Naive B cell (primary cell): ENCODE measurements around the gene CDON. TPM values are rescaled to one million over a fixed set of nuclear protein-coding genes. Genes with fewer than 3 reads are reported as not detected.
"Not testable (repeated sequence)": the region's sequence is repeated elsewhere in the genome, so short reads cannot be mapped to it uniquely, and the experiment has no call there.

ENCODE experiments used
- ATAC-seq, 2 donors: fragments of 150-1000 bp; cut with Tn5 transposase; 2 replicates each; pipeline ENCODE4 v1.10.0; 2021; ENCODE audit warnings: low read depth in 2 of 2, mild to moderate bottlenecking in 2 of 2, moderate library complexity in 2 of 2
- DNase-seq: peaks from one replicate; pipeline ENCODE4 v3.0.0; 2022
- H3K27ac Mint-ChIP-seq, 6 donors: one replicate each; pipeline ENCODE4 v1.8.0; 2020 to 2022; ENCODE audit warnings: mild to moderate bottlenecking in 6 of 6, mixed read lengths in 6 of 6, moderate library complexity in 5 of 6, inconsistent platforms in 2 of 6
- H3K27me3 Mint-ChIP-seq, 3 donors: one replicate each; pipeline ENCODE4 v1.8.0; 2021 to 2022; ENCODE audit warnings: mixed read lengths in 3 of 3, mild to moderate bottlenecking in 1 of 3
- H3K36me3 Mint-ChIP-seq, 2 donors: one replicate each; pipeline ENCODE4 v1.8.0; 2020 to 2022; ENCODE audit warnings: mixed read lengths in 2 of 2, inconsistent platforms in 1 of 2, mild to moderate bottlenecking in 1 of 2
- H3K4me1 Mint-ChIP-seq, 3 donors: one replicate each; pipeline ENCODE4 v1.8.0; 2020 to 2022; ENCODE audit warnings: mixed read lengths in 3 of 3, inconsistent platforms in 1 of 3, mild to moderate bottlenecking in 1 of 3, moderate library complexity in 1 of 3
- H3K4me3 Mint-ChIP-seq, 8 donors: one replicate each; pipeline ENCODE4 v1.8.0; 2020 to 2022; ENCODE audit warnings: mild to moderate bottlenecking in 8 of 8, mixed read lengths in 8 of 8, moderate library complexity in 8 of 8, inconsistent platforms in 2 of 8
- H3K9me3 Mint-ChIP-seq, 7 donors: one replicate each; pipeline ENCODE4 v1.8.0; 2020 to 2022; ENCODE audit warnings: mixed read lengths in 7 of 7, mild to moderate bottlenecking in 5 of 7, inconsistent platforms in 2 of 7, moderate library complexity in 1 of 7
- polyA plus RNA-seq, 6 donors: library from polyadenylated mRNA; unstranded; fragments of 300-500 nt; fragmentation: Illumina TruSeq; gene quantifications; one replicate each; pipeline ENCODE4 v1.2.3, GENCODE V29; 2021; ENCODE audit warnings: low read depth in 6 of 6

CDON gene
- polyA plus RNA-seq, 6 donors from 2014 or later = not detected

GRCh38 chr11:125987066-125987641, 75.5 kb downstream of the CDON start:
- no peak overlapping the region for H3K27ac Mint-ChIP-seq
- peaks cover 2 to 5% (median 5%) of the 10 kb centered on the region in 3 donors for H3K27me3 Mint-ChIP-seq
- DNase-seq (no peak), ATAC-seq (no peak)
- H3K4me3 Mint-ChIP-seq = no peak overlapping the region
- H3K9me3 Mint-ChIP-seq = peaks cover 0 to 7% (median 3%) of the 10 kb centered on the region in 7 donors
- no peaks in the 10 kb centered on the region for H3K4me1 Mint-ChIP-seq
- no peaks in the 10 kb centered on the region for H3K36me3 Mint-ChIP-seq

GRCh38 chr11:125985956-125986355, 76.7 kb downstream of the CDON start:
- H3K4me3 Mint-ChIP-seq, H3K9me3 Mint-ChIP-seq, H3K36me3 Mint-ChIP-seq, H3K4me1 Mint-ChIP-seq, H3K27ac Mint-ChIP-seq, ATAC-seq, DNase-seq: not testable (repeated sequence)
- H3K27me3 Mint-ChIP-seq = peaks cover 0 to 13% (median 5%) of the 10 kb centered on the region in 3 donors

GRCh38 chr11:125982348-125982730, 80.3 kb downstream of the CDON start:
- Mint-ChIP-seq H3K9me3 (peaks cover 0 to 7% (median 3%) of the 10 kb centered on the region in 7 donors), H3K4me1 (no peaks in the 10 kb centered on the region), H3K4me3 (no peak overlapping the region), H3K27ac (no peak overlapping the region), H3K36me3 (no peaks in the 10 kb centered on the region), H3K27me3 (peaks cover 0 to 8% (median 0%) of the 10 kb centered on the region in 3 donors)
- DNase-seq (no peak), ATAC-seq (no peak)

- Mint-ChIP-seq H3K36me3 (no peaks in the 10 kb centered on the region), H3K4me3 (no peak overlapping the region), H3K27me3 (peaks cover 0 to 12% (median 0%) of the 10 kb centered on the region in 3 donors), H3K4me1 (no peaks in the 10 kb centered on the region), H3K27ac (no peak overlapping the region), H3K9me3 (peaks cover 0 to 4% (median 1%) of the 10 kb centered on the region in 7 donors)
- ATAC-seq (no peak), DNase-seq (no peak)
Observed at GRCh38 chr11:125980436-125980835, 82.2 kb downstream of the CDON start.

GRCh38 chr11:125979511-125979910, 83.2 kb downstream of the CDON start:
- peaks cover 0 to 16% (median 0%) of the 10 kb centered on the region in 3 donors for H3K27me3 Mint-ChIP-seq
- H3K9me3 Mint-ChIP-seq = peaks cover 0 to 2% (median 0%) of the 10 kb centered on the region in 7 donors
- no peak overlapping the region for H3K4me3 Mint-ChIP-seq
- no peaks in the 10 kb centered on the region for H3K4me1 Mint-ChIP-seq
- ATAC-seq (no peak), DNase-seq (no peak)
- H3K36me3 Mint-ChIP-seq = no peaks in the 10 kb centered on the region
- H3K27ac Mint-ChIP-seq = no peak overlapping the region

GRCh38 chr11:125978778-125979407, 83.8 kb downstream of the CDON start:
- no peak for ATAC-seq
- H3K9me3 Mint-ChIP-seq = peaks cover 0 to 2% (median 0%) of the 10 kb centered on the region in 7 donors
- DNase-seq = no peak
- H3K27ac Mint-ChIP-seq = no peak overlapping the region
- peaks cover 0 to 16% (median 6%) of the 10 kb centered on the region in 3 donors for H3K27me3 Mint-ChIP-seq
- no peak overlapping the region for H3K4me3 Mint-ChIP-seq
- H3K4me1 Mint-ChIP-seq = no peaks in the 10 kb centered on the region
- no peaks in the 10 kb centered on the region for H3K36me3 Mint-ChIP-seq

GRCh38 chr11:125978181-125978716, 84.4 kb downstream of the CDON start:
- Mint-ChIP-seq H3K27ac (no peak overlapping the region), H3K27me3 (peaks cover 0 to 16% (median 9%) of the 10 kb centered on the region in 3 donors), H3K4me1 (no peaks in the 10 kb centered on the region), H3K4me3 (no peak overlapping the region), H3K9me3 (peaks cover 0 to 2% (median 0%) of the 10 kb centered on the region in 7 donors), H3K36me3 (no peaks in the 10 kb centered on the region)
- no peak for ATAC-seq
- no peak for DNase-seq

- peaks cover 0 to 2% (median 0%) of the 10 kb centered on the region in 7 donors for H3K9me3 Mint-ChIP-seq
- no peaks in the 10 kb centered on the region for H3K36me3 Mint-ChIP-seq
- H3K27me3 Mint-ChIP-seq = peaks cover 3 to 18% (median 16%) of the 10 kb centered on the region in 3 donors
- ATAC-seq (no peak), DNase-seq (no peak)
- no peak overlapping the region for H3K27ac Mint-ChIP-seq
- H3K4me1 Mint-ChIP-seq = no peaks in the 10 kb centered on the region
- no peak overlapping the region for H3K4me3 Mint-ChIP-seq
Observed at GRCh38 chr11:125977333-125977732, 85.3 kb downstream of the CDON start.

GRCh38 chr11:125976156-125976555, 86.5 kb downstream of the CDON start:
- Mint-ChIP-seq H3K27ac (no peak overlapping the region), H3K9me3 (peaks cover 0 to 2% (median 0%) of the 10 kb centered on the region in 7 donors), H3K36me3 (no peaks in the 10 kb centered on the region), H3K4me1 (no peaks in the 10 kb centered on the region), H3K4me3 (no peak overlapping the region), H3K27me3 (peaks cover 9 to 28% (median 17%) of the 10 kb centered on the region in 3 donors)
- DNase-seq = no peak
- ATAC-seq = no peak

- Mint-ChIP-seq H3K27ac (no peak overlapping the region), H3K4me1 (no peaks in the 10 kb centered on the region), H3K27me3 (peaks cover 9 to 31% (median 15%) of the 10 kb centered on the region in 3 donors), H3K36me3 (no peaks in the 10 kb centered on the region), H3K4me3 (no peak overlapping the region), H3K9me3 (peaks cover 0 to 2% (median 0%) of the 10 kb centered on the region in 7 donors)
- DNase-seq = no peak
- ATAC-seq = no peak
Observed at GRCh38 chr11:125975634-125976033, 87.0 kb downstream of the CDON start.

GRCh38 chr11:125974284-125974683, 88.4 kb downstream of the CDON start:
- H3K27ac Mint-ChIP-seq = no peak overlapping the region
- no peaks in the 10 kb centered on the region for H3K4me1 Mint-ChIP-seq
- no peak overlapping the region for H3K4me3 Mint-ChIP-seq
- peaks cover 9 to 35% (median 15%) of the 10 kb centered on the region in 3 donors for H3K27me3 Mint-ChIP-seq
- ATAC-seq = no peak
- H3K36me3 Mint-ChIP-seq = no peaks in the 10 kb centered on the region
- DNase-seq = no peak
- peaks cover 0 to 2% (median 0%) of the 10 kb centered on the region in 7 donors for H3K9me3 Mint-ChIP-seq

- no peak for DNase-seq
- Mint-ChIP-seq H3K4me1 (no peaks in the 10 kb centered on the region), H3K27me3 (peaks cover 14 to 35% (median 15%) of the 10 kb centered on the region in 3 donors), H3K36me3 (no peaks in the 10 kb centered on the region), H3K4me3 (no peak overlapping the region), H3K27ac (no peak overlapping the region), H3K9me3 (peaks cover 0 to 2% (median 0%) of the 10 kb centered on the region in 7 donors)
- ATAC-seq = no peak
Observed at GRCh38 chr11:125971618-125972017, 91.0 kb downstream of the CDON start.

- no peak for DNase-seq
- no peak for ATAC-seq
- Mint-ChIP-seq H3K4me3 (no peak overlapping the region), H3K9me3 (peaks cover 0 to 11% (median 2%) of the 10 kb centered on the region in 7 donors), H3K27ac (no peak overlapping the region), H3K36me3 (peaks cover 0 to under 1% of the 10 kb centered on the region in 2 donors), H3K4me1 (no peaks in the 10 kb centered on the region), H3K27me3 (peaks cover 11 to 34% (median 28%) of the 10 kb centered on the region in 3 donors)
Observed at GRCh38 chr11:125968354-125968753, 94.3 kb downstream of the CDON start.

- Mint-ChIP-seq H3K27me3 (peaks cover 11 to 29% (median 25%) of the 10 kb centered on the region in 3 donors), H3K4me1 (no peaks in the 10 kb centered on the region), H3K36me3 (peaks cover 6 to 8% of the 10 kb centered on the region in 2 donors), H3K9me3 (peaks cover 0 to 19% (median 10%) of the 10 kb centered on the region in 7 donors), H3K27ac (no peak overlapping the region), H3K4me3 (no peak overlapping the region)
- ATAC-seq = no peak
- no peak for DNase-seq
Observed at GRCh38 chr11:125967515-125967914, 95.2 kb downstream of the CDON start.
